H1 (cell line): ENCODE results near the gene ABCA5. TPM values are rescaled to one million over a fixed set of nuclear protein-coding genes. Genes with fewer than 3 reads are reported as not detected.

Source experiments
- CTCF ChIA-PET: fragments of 300-600 bp; sonication (Branson Sonifier 250); formaldehyde crosslinking; loops from one replicate; lab custom pipeline; 2021; ENCODE audit not compliant: partially characterized antibody; lab: Charles Lee
- POLR2A ChIA-PET: fragments of 300-600 bp; sonication (Branson Sonifier 250); formaldehyde crosslinking; loops from one replicate; lab custom pipeline; 2021; ENCODE audit warnings: inconsistent platforms; ENCODE audit not compliant: partially characterized antibody; lab: Charles Lee
- DNase-seq, 2 experiments: peaks; one replicate each; pipeline versions ENCODE4 v3.0.0 to v3.0.0-alpha.2; 2010 to 2022; ENCODE audit warnings: low spot score in 2 of 2, low read depth in 1 of 2, mixed read lengths in 1 of 2
- FAIRE-seq: peaks from 2 replicates; lab custom pipeline; 2011; peaks lifted over from hg19 to GRCh38; lab: Jason Lieb, UNC
- H2AFZ ChIP-seq: 2 replicates; pipeline ENCODE4 v1.8.1; 2012; ENCODE audit warnings: low read length, inconsistent platforms
- H2AK5ac ChIP-seq: 2 replicates; pipeline ENCODE4 v1.6.1; 2013; ENCODE audit warnings: low read depth, low read length
- H2BK120ac ChIP-seq: replicated peaks from 2 replicates; pipeline ENCODE3; 2013; ENCODE audit warnings: low read depth, low read length, inconsistent platforms
- H2BK12ac ChIP-seq: 2 replicates; pipeline ENCODE4 v1.6.1; 2013; ENCODE audit warnings: low read depth, low read length
- H2BK15ac ChIP-seq: 2 replicates; pipeline ENCODE4 v1.6.1; 2013; ENCODE audit warnings: low read length
- H2BK20ac ChIP-seq: 2 replicates; pipeline ENCODE4 v1.6.1; 2013; ENCODE audit warnings: low read length
- H2BK5ac ChIP-seq: 2 replicates; pipeline ENCODE4 v1.6.1; 2013; ENCODE audit warnings: low read depth, low read length
- H3K14ac ChIP-seq: 2 replicates; pipeline ENCODE4 v1.6.1; 2013; ENCODE audit warnings: inconsistent platforms; ENCODE audit not compliant: insufficient read length
- H3K18ac ChIP-seq: 2 replicates; pipeline ENCODE4 v1.6.1; 2013; ENCODE audit warnings: low read length; ENCODE audit errors: extremely low read depth
- H3K23ac ChIP-seq: 2 replicates; pipeline ENCODE4 v1.6.1; 2013; ENCODE audit warnings: inconsistent platforms; ENCODE audit not compliant: insufficient read length
- H3K23me2 ChIP-seq: 2 replicates; pipeline ENCODE4 v1.6.1; 2013; ENCODE audit warnings: low read depth, low read length
- H3K27ac ChIP-seq: 2 replicates; pipeline ENCODE4 v1.6.1; 2011; ENCODE audit warnings: low read depth, low read length, inconsistent platforms
- H3K27me3 ChIP-seq, 4 experiments: replicated peaks in 1 of 4; 1 replicate in 1 of 4; 2 replicates in 3 of 4; pipeline versions ENCODE4 v1.6.1 to v1.8.1; 2011 to 2013; ENCODE audit warnings: low read length in 3 of 4, mild to moderate bottlenecking in 3 of 4, inconsistent platforms in 2 of 4, mixed read lengths in 2 of 4, moderate library complexity in 1 of 4; ENCODE audit not compliant: control insufficient read depth in 3 of 4, insufficient read depth in 3 of 4; ENCODE audit errors: extremely low read depth in 1 of 4
- H3K36me3 ChIP-seq, 4 experiments: 2 replicates each; pipeline versions ENCODE4 v1.6.1 to v1.8.1; 2011 to 2013; ENCODE audit warnings: mild to moderate bottlenecking in 4 of 4, low read length in 3 of 4, moderate library complexity in 2 of 4, control low read depth in 1 of 4, inconsistent platforms in 1 of 4; ENCODE audit not compliant: insufficient read depth in 4 of 4, control insufficient read depth in 2 of 4
- H3K4ac ChIP-seq: replicated peaks from 2 replicates; pipeline ENCODE3; 2013; ENCODE audit warnings: low read length, low read depth, mixed read lengths, inconsistent platforms; ENCODE audit not compliant: insufficient read length
- H3K4me1 ChIP-seq, 4 experiments: replicated peaks in 1 of 4; 1 replicate in 1 of 4; 2 replicates in 3 of 4; pipeline versions ENCODE4 v1.6.1 to v1.8.1; 2011 to 2013; ENCODE audit warnings: low read length in 3 of 4, inconsistent platforms in 2 of 4, mixed read lengths in 1 of 4; ENCODE audit not compliant: insufficient read depth in 4 of 4, control insufficient read depth in 3 of 4
- H3K4me2 ChIP-seq, 2 experiments: 2 replicates each; pipeline versions ENCODE4 v1.6.1 to v1.8.1; 2011 to 2013; ENCODE audit warnings: low read depth in 2 of 2, low read length in 2 of 2, control low read depth in 1 of 2, inconsistent platforms in 1 of 2, mild to moderate bottlenecking in 1 of 2; ENCODE audit not compliant: insufficient read depth in 1 of 2
- H3K4me3 ChIP-seq, 4 experiments: fragments of 200-600, 300-600 bp in 1 of 4; sonication (generic), shearing (Covaris generic), sonication (Bioruptor Twin) in 1 of 4; 2 replicates each; pipeline versions ENCODE4 v1.5.1 to v1.8.1; 2011 to 2016; ENCODE audit warnings: low read length in 4 of 4, low read depth in 3 of 4, control low read depth in 2 of 4, inconsistent platforms in 2 of 4, mild to moderate bottlenecking in 2 of 4, mixed read lengths in 1 of 4, moderate library complexity in 1 of 4; ENCODE audit not compliant: insufficient read depth in 2 of 4; ENCODE audit errors: extremely low read depth in 1 of 4
- H3K56ac ChIP-seq: replicated peaks from 2 replicates; pipeline ENCODE3; 2013; ENCODE audit warnings: low read depth, mild to moderate bottlenecking, mixed read lengths, low read length, inconsistent platforms; ENCODE audit not compliant: insufficient read length
- H3K79me1 ChIP-seq: 2 replicates; pipeline ENCODE4 v1.6.1; 2013; ENCODE audit warnings: low read depth, low read length, control low read depth
- H3K79me2 ChIP-seq, 2 experiments: 2 replicates each; pipeline versions ENCODE4 v1.6.1 to v1.8.1; 2012 to 2013; ENCODE audit warnings: low read length in 2 of 2, mild to moderate bottlenecking in 2 of 2, inconsistent platforms in 1 of 2; ENCODE audit not compliant: insufficient read depth in 2 of 2, control insufficient read depth in 1 of 2
- H3K9ac ChIP-seq, 4 experiments: replicated peaks in 1 of 4; 1 replicate in 1 of 4; 2 replicates in 3 of 4; pipeline versions ENCODE4 v1.6.1 to v1.8.1; 2011 to 2013; ENCODE audit warnings: low read depth in 3 of 4, low read length in 3 of 4, control low read depth in 2 of 4, mild to moderate bottlenecking in 2 of 4, moderate library complexity in 2 of 4, inconsistent platforms in 1 of 4; ENCODE audit errors: extremely low read depth in 1 of 4
- H3K9me3 ChIP-seq, 2 experiments: 2 replicates each; pipeline versions ENCODE4 v1.6.1 to v1.8.1; 2012 to 2013; ENCODE audit warnings: mild to moderate bottlenecking in 2 of 2, moderate library complexity in 2 of 2, control low read depth in 1 of 2, inconsistent platforms in 1 of 2, low read depth in 1 of 2, low read length in 1 of 2, mixed read lengths in 1 of 2; ENCODE audit not compliant: insufficient read depth in 2 of 2
- H4K20me1 ChIP-seq, 2 experiments: replicated peaks in 1 of 2; 2 replicates each; pipeline versions ENCODE3 to v1.8.1; 2011 to 2013; ENCODE audit warnings: inconsistent platforms in 2 of 2, low read length in 2 of 2, mild to moderate bottlenecking in 1 of 2; ENCODE audit not compliant: insufficient read depth in 2 of 2, control insufficient read depth in 1 of 2
- H4K5ac ChIP-seq: 2 replicates; pipeline ENCODE4 v1.6.1; 2013; ENCODE audit warnings: low read length, low read depth, mixed read lengths, inconsistent platforms; ENCODE audit not compliant: insufficient read length
- H4K8ac ChIP-seq: 2 replicates; pipeline ENCODE4 v1.8.0; 2013; ENCODE audit warnings: mild to moderate bottlenecking, moderate library complexity, low read length, inconsistent platforms; ENCODE audit not compliant: insufficient read depth; ENCODE audit errors: extremely low read depth
- H4K91ac ChIP-seq: replicated peaks from 2 replicates; pipeline ENCODE3; 2013; ENCODE audit warnings: low read length, mixed read lengths, inconsistent platforms; ENCODE audit not compliant: insufficient read length
- BACH1 ChIP-seq: IDR thresholded peaks from 2 replicates; pipeline ENCODE4 v1.6.1; 2012; ENCODE audit warnings: low read length, improper control_type of control experiment
- CREB1 ChIP-seq: IDR thresholded peaks from 2 replicates; pipeline ENCODE4 v1.6.1; 2012; ENCODE audit warnings: inconsistent platforms
- E2F6 ChIP-seq: IDR thresholded peaks from 2 replicates; pipeline ENCODE4 v1.6.1; 2012; ENCODE audit warnings: inconsistent platforms
- EZH2 ChIP-seq: fragments of 200-600 bp; sonication (generic); IDR thresholded peaks from 2 replicates; pipeline ENCODE4 v1.7.1; 2012; ENCODE audit warnings: low read depth, mild to moderate bottlenecking, moderate library complexity, low read length, inconsistent platforms; ENCODE audit not compliant: severe bottlenecking
- KDM4A ChIP-seq: IDR thresholded peaks from one replicate; pipeline ENCODE4 v1.7.1; 2012; ENCODE audit warnings: low read depth, mild to moderate bottlenecking, moderate library complexity, low read length, inconsistent platforms; ENCODE audit not compliant: severe bottlenecking
- KDM5A ChIP-seq: fragments of 200-600 bp; IDR thresholded peaks from 2 replicates; pipeline ENCODE4 v1.7.1; 2012; ENCODE audit warnings: mild to moderate bottlenecking, low read length, inconsistent platforms, mixed read lengths
- SIN3A ChIP-seq, 2 experiments: IDR thresholded peaks in 1 of 2; conservative IDR thresholded peaks in 1 of 2; 2 replicates each; pipeline ENCODE4 v1.6.1; 2011 to 2012; ENCODE audit warnings: low read length in 2 of 2, improper control_type of control experiment in 1 of 2, low read depth in 1 of 2, mild to moderate bottlenecking in 1 of 2
- SRF ChIP-seq: IDR thresholded peaks from 2 replicates; pipeline ENCODE4 v1.6.1; 2011; ENCODE audit warnings: mild to moderate bottlenecking, low read depth, low read length, moderate library complexity
- TAF7 ChIP-seq: optimal IDR thresholded peaks from 2 replicates; pipeline ENCODE3; 2011; ENCODE audit warnings: low read depth, mild to moderate bottlenecking, inconsistent platforms, low read length, moderate library complexity, borderline replicate concordance
- TBP ChIP-seq: IDR thresholded peaks from 2 replicates; pipeline ENCODE4 v1.6.1; 2011; ENCODE audit warnings: low read depth, low read length, improper control_type of control experiment
- USF2 ChIP-seq: IDR thresholded peaks from 2 replicates; pipeline ENCODE4 v1.6.1; 2011; ENCODE audit warnings: low read length, improper control_type of control experiment
- WGBS, 2 experiments: shearing (Covaris generic) in 1 of 2; methylation state at CpG; one replicate each; pipeline versions ENCODE4 v1.1.6 to v1.1.7; 2013 to 2015; ENCODE audit warnings: low lambda C conversion rate in 2 of 2, mixed read lengths in 2 of 2, inconsistent platforms in 1 of 2, low coverage in 1 of 2, missing lambda C conversion rate in 1 of 2; ENCODE audit not compliant: insufficient replicate concordance in 2 of 2, insufficient coverage in 1 of 2, insufficient read length in 1 of 2; ENCODE audit errors: extremely low coverage in 1 of 2, missing lambda C conversion rate in 1 of 2; 5-methylcytosine and 5-hydroxymethylcytosine counted together
- polyA plus RNA-seq, 7 experiments: library from polyadenylated mRNA; depleted of rRNA in 3 of 7; stranded (reverse) in 5 of 7; unstranded in 2 of 7; fragments of >200 nt in 5 of 7; fragments of 200-250 nt in 2 of 7; gene quantifications; 1 replicate in 5 of 7; 2 replicates in 1 of 7; 4 replicates in 1 of 7; pipeline versions ENCODE4 v1.2.1 to v1.2.3, GENCODE V29; 2011 to 2013; ENCODE audit warnings: missing spikeins in 2 of 7, mixed read lengths in 2 of 7
- total RNA-seq: library from RNA; stranded (reverse); fragmentation: NEBNext Ultra II Directional; extraction: Animal tissue kit (Norgen Biotek cat#: 25700); gene quantifications from 2 replicates; pipeline ENCODE4 v1.2.1, GENCODE V29; 2021

Gene ABCA5
- total and polyA plus RNA-seq, 2 of the 8 experiments (the other 6 are each of a cell fraction or from before 2014, with no cell fraction given), result 1.3 to 4.1 TPM

- ChIA-PET CTCF (interaction anchor here (0.8 kb wide), 1 partner anchor 209 kb away, joined by 3 read pairs; no protein-coding TSS in a partner anchor), POLR2A (no interaction called here)
- Histone ChIP-seq H3K14ac (no peak overlapping the region), H3K9ac (no peak overlapping the region), H3K4me2 (no peak overlapping the region), H3K4me1 (no peaks in the 10 kb centered on the region), H3K27ac (no peak overlapping the region), H2AK5ac (no peak overlapping the region), H3K79me1 (no peaks in the 10 kb centered on the region), H3K79me2 (no peaks in the 10 kb centered on the region), H3K36me3 (no peaks in the 10 kb centered on the region), H2BK15ac (no peak overlapping the region), H2AFZ (no peak overlapping the region), H2BK5ac (no peak overlapping the region), H3K4me3 (no peak overlapping the region), H3K23me2 (no peaks in the 10 kb centered on the region), H4K91ac (no peak overlapping the region), H3K23ac (no peak overlapping the region), H3K4ac (no peak overlapping the region), H3K9me3 (no peaks in the 10 kb centered on the region), H2BK20ac (no peak overlapping the region), H2BK12ac (no peak overlapping the region), H3K27me3 (no peaks in the 10 kb centered on the region), H2BK120ac (no peak overlapping the region), H3K56ac (no peak overlapping the region), H4K5ac (no peak overlapping the region), H4K20me1 (peaks cover 0 to 1% of the 10 kb centered on the region in 2 experiments), H4K8ac (no peak overlapping the region), H3K18ac (no peak overlapping the region)
- DNase-seq, result no peak
- FAIRE-seq, result no peak
- 95% methylated on average over 3 of the region's 3 CpGs; no CpG with 5 or more reads in 1 of the 2 experiments for WGBS, 2 experiments
- TF ChIP-seq KDM5A, result no peak
- no peak for TF ChIP-seq E2F6
- TF ChIP-seq CREB1, result no peak
- TF ChIP-seq KDM4A, result no peak
- no peak for TF ChIP-seq TBP
- TF ChIP-seq USF2, result no peak
- TF ChIP-seq SRF, result no peak
- TF ChIP-seq BACH1, result no peak
- no peak for TF ChIP-seq EZH2
- no peak for TF ChIP-seq SIN3A (conservative IDR thresholded peaks at IDR 0.05 in 1 of 2, IDR thresholded peaks at IDR 0.05 in 1 of 2; ENCODE audit: low read depth in 1 of 2, low read length in 2 of 2)
- TF ChIP-seq TAF7, result no peak
Measured at GRCh38 chr17:69267219-69267618, 59.7 kb downstream of the ABCA5 start.
